ENCODE data around the gene PPM1A.

PPM1A gene

GRCh38 chr14:60226298-60226697, 22.7 kb upstream of the PPM1A start:
- DNase-seq (ENCODE audit: low spot score), result peak; percentile 8

GRCh38 chr14:60227291-60227690, 21.7 kb upstream of the PPM1A start:
- no peak for DNase-seq (ENCODE audit: low spot score)

GRCh38 chr14:60229614-60230013, 19.4 kb upstream of the PPM1A start:
- no peak for DNase-seq (ENCODE audit: low spot score)

- no peak for DNase-seq (ENCODE audit: low spot score)
Observed at GRCh38 chr14:60232185-60232584, 16.8 kb upstream of the PPM1A start.

- no peak for DNase-seq (ENCODE audit: low spot score)
Observed at GRCh38 chr14:60233251-60233650, 15.8 kb upstream of the PPM1A start.

GRCh38 chr14:60233891-60234290, 15.1 kb upstream of the PPM1A start:
- DNase-seq (ENCODE audit: low spot score), result no peak

GRCh38 chr14:60235440-60235839, 13.6 kb upstream of the PPM1A start:
- DNase-seq (ENCODE audit: low spot score), result no peak

GRCh38 chr14:60238955-60239354, 10.1 kb upstream of the PPM1A start:
- no peak for DNase-seq (ENCODE audit: low spot score)

GRCh38 chr14:60240139-60240856, 8.7 kb upstream of the PPM1A start:
- DNase-seq (ENCODE audit: low spot score), result no peak

- DNase-seq (ENCODE audit: low spot score), result no peak
Observed at GRCh38 chr14:60241091-60241490, 7.9 kb upstream of the PPM1A start.

GRCh38 chr14:60242429-60242828, 6.6 kb upstream of the PPM1A start:
- no peak for DNase-seq (ENCODE audit: low spot score)

GRCh38 chr14:60245380-60246177, 3.4 kb upstream of the PPM1A start:
- DNase-seq (ENCODE audit: low spot score), result no peak

- DNase-seq (ENCODE audit: low spot score), result peak; percentile 81
Observed at GRCh38 chr14:60247994-60248696, 876 bp upstream of the PPM1A start.

- DNase-seq (ENCODE audit: low spot score), result peak; percentile 83
Observed at GRCh38 chr14:60249321-60250256, 568 bp downstream of the PPM1A start.

GRCh38 chr14:60250257-60251035, 1.4 kb downstream of the PPM1A start:
- peak; percentile 58 for DNase-seq (ENCODE audit: low spot score)

- DNase-seq (ENCODE audit: low spot score), result no peak
Observed at GRCh38 chr14:60251877-60252276, 2.9 kb downstream of the PPM1A start.

GRCh38 chr14:60252630-60253029, 3.6 kb downstream of the PPM1A start:
- no peak for DNase-seq (ENCODE audit: low spot score)

- DNase-seq (ENCODE audit: low spot score), result peak; percentile 26
Observed at GRCh38 chr14:60253649-60254048, 4.6 kb downstream of the PPM1A start.

GRCh38 chr14:60254176-60254575, 5.2 kb downstream of the PPM1A start:
- peak; percentile 37 for DNase-seq (ENCODE audit: low spot score)

- DNase-seq (ENCODE audit: low spot score), result no peak
Observed at GRCh38 chr14:60257865-60258264, 8.8 kb downstream of the PPM1A start.

GRCh38 chr14:60265163-60265562, 16.1 kb downstream of the PPM1A start:
- DNase-seq (ENCODE audit: low spot score), result no peak
